ENCODE results near the gene INCA1. TPM values are rescaled to one million over a fixed set of nuclear protein-coding genes. Genes with fewer than 3 reads are reported as not detected.

Gene INCA1
- total and polyA plus RNA-seq, 2 of the 13 experiments (the other 11 are each of a cell fraction or from before 2014, with no cell fraction given) = 0.93 to 2.6 TPM

DNA sequence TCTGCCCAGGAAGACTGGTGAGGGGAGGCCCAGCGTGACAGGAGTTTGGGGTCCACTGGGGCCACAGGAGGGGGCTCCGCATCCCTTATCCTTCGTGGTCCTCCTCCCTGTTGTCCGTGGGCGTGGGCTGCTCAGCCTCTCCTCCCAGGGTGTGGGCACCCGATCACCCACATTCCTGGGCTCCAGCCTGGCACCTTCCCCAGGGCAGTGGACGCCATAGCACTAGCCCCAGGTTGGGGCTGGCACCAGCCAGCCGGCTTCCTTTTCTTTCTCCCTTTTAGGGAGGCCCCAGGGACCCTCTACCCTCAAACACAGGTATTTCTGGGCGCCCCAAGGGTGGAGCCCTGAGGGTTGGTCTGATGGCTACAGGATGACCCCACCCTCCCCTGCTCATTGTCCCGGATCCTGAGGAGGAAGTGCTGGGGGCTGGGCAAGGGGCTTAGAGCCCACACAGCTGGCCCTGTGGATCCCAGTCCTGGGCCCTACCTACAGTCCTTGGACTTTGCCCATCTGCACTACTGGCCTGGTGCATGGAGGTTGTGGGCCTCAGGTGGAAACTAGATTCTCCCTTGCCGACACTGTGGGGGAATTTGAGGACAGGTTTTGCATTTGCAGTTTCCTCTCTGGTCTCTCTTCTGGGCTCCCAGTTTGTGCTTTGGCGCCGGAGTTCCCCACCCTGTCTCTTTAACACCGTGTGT lies 1.6 kb upstream of the INCA1 start (continued):
- TF ChIP-seq, protein P1, sequence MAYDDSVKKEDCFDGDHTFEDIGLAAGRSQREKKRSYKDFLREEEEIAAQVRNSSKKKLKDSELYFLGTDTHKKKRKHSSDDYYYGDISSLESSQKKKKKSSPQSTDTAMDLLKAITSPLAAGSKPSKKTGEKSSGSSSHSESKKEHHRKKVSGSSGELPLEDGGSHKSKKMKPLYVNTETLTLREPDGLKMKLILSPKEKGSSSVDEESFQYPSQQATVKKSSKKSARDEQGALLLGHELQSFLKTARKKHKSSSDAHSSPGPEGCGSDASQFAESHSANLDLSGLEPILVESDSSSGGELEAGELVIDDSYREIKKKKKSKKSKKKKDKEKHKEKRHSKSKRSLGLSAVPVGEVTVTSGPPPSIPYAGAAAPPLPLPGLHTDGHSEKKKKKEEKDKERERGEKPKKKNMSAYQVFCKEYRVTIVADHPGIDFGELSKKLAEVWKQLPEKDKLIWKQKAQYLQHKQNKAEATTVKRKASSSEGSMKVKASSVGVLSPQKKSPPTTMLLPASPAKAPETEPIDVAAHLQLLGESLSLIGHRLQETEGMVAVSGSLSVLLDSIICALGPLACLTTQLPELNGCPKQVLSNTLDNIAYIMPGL (CRISPR knock-in tag; IDR thresholded peaks at IDR 0.05; ENCODE audit: borderline replicate concordance in 1 of 2, low read depth in 1 of 2) = peak in 1 of 2 experiments; percentile 40; a peak in 3 of 4 replicates
- peak; percentile 79 for TF ChIP-seq MIER3 (CRISPR knock-in tag; IDR thresholded peaks at IDR 0.05; ENCODE audit: borderline replicate concordance)
- TF ChIP-seq, protein P2, sequence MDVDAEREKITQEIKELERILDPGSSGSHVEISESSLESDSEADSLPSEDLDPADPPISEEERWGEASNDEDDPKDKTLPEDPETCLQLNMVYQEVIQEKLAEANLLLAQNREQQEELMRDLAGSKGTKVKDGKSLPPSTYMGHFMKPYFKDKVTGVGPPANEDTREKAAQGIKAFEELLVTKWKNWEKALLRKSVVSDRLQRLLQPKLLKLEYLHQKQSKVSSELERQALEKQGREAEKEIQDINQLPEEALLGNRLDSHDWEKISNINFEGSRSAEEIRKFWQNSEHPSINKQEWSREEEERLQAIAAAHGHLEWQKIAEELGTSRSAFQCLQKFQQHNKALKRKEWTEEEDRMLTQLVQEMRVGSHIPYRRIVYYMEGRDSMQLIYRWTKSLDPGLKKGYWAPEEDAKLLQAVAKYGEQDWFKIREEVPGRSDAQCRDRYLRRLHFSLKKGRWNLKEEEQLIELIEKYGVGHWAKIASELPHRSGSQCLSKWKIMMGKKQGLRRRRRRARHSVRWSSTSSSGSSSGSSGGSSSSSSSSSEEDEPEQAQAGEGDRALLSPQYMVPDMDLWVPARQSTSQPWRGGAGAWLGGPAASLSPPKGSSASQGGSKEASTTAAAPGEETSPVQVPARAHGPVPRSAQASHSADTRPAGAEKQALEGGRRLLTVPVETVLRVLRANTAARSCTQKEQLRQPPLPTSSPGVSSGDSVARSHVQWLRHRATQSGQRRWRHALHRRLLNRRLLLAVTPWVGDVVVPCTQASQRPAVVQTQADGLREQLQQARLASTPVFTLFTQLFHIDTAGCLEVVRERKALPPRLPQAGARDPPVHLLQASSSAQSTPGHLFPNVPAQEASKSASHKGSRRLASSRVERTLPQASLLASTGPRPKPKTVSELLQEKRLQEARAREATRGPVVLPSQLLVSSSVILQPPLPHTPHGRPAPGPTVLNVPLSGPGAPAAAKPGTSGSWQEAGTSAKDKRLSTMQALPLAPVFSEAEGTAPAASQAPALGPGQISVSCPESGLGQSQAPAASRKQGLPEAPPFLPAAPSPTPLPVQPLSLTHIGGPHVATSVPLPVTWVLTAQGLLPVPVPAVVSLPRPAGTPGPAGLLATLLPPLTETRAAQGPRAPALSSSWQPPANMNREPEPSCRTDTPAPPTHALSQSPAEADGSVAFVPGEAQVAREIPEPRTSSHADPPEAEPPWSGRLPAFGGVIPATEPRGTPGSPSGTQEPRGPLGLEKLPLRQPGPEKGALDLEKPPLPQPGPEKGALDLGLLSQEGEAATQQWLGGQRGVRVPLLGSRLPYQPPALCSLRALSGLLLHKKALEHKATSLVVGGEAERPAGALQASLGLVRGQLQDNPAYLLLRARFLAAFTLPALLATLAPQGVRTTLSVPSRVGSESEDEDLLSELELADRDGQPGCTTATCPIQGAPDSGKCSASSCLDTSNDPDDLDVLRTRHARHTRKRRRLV (CRISPR knock-in tag; IDR thresholded peaks at IDR 0.05) = peak; percentile 44; the same call in 1 of the 2 replicates
- TF ChIP-seq NR2F2 (IDR thresholded peaks at IDR 0.05; ENCODE audit: borderline replicate concordance, low read depth) = peak; percentile 4; the same call in 1 of the 2 replicates
- 0 out of 2 replicates have a peak, but pooled peaks have one; percentile 38 for TF ChIP-seq GLI4 (CRISPR knock-in tag; IDR thresholded peaks at IDR 0.05; ENCODE audit: borderline replicate concordance)
- TF ChIP-seq IRF2 (CRISPR knock-in tag; IDR thresholded peaks at IDR 0.05) = peak; percentile 64; the same call in 1 of the 2 replicates
- TF ChIP-seq HDAC6 (IDR thresholded peaks at IDR 0.05; ENCODE audit: low read depth, low read length) = no peak
- no peak for TF ChIP-seq IKZF1 (IDR thresholded peaks at IDR 0.05)
- TF ChIP-seq CENPT (CRISPR knock-in tag; IDR thresholded peaks at IDR 0.05; ENCODE audit: low read depth) = no peak
- TF ChIP-seq PITX1 (CRISPR knock-in tag; IDR thresholded peaks at IDR 0.05) = peak; percentile 89
- TF ChIP-seq RXRB (CRISPR knock-in tag; IDR thresholded peaks at IDR 0.05; ENCODE audit: borderline replicate concordance) = peak; percentile 94
- peak; percentile 34; the same call in 1 of the 2 replicates for TF ChIP-seq ZNF431 (CRISPR knock-in tag; IDR thresholded peaks at IDR 0.05; ENCODE audit: borderline replicate concordance, low read depth)
- TF ChIP-seq NCOR1 (IDR thresholded peaks at IDR 0.05; ENCODE audit: borderline replicate concordance, low read length) = peak; percentile 81
- TF ChIP-seq, protein P3, sequence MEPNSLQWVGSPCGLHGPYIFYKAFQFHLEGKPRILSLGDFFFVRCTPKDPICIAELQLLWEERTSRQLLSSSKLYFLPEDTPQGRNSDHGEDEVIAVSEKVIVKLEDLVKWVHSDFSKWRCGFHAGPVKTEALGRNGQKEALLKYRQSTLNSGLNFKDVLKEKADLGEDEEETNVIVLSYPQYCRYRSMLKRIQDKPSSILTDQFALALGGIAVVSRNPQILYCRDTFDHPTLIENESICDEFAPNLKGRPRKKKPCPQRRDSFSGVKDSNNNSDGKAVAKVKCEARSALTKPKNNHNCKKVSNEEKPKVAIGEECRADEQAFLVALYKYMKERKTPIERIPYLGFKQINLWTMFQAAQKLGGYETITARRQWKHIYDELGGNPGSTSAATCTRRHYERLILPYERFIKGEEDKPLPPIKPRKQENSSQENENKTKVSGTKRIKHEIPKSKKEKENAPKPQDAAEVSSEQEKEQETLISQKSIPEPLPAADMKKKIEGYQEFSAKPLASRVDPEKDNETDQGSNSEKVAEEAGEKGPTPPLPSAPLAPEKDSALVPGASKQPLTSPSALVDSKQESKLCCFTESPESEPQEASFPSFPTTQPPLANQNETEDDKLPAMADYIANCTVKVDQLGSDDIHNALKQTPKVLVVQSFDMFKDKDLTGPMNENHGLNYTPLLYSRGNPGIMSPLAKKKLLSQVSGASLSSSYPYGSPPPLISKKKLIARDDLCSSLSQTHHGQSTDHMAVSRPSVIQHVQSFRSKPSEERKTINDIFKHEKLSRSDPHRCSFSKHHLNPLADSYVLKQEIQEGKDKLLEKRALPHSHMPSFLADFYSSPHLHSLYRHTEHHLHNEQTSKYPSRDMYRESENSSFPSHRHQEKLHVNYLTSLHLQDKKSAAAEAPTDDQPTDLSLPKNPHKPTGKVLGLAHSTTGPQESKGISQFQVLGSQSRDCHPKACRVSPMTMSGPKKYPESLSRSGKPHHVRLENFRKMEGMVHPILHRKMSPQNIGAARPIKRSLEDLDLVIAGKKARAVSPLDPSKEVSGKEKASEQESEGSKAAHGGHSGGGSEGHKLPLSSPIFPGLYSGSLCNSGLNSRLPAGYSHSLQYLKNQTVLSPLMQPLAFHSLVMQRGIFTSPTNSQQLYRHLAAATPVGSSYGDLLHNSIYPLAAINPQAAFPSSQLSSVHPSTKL (CRISPR knock-in tag; IDR thresholded peaks at IDR 0.05) = peak; percentile 75
- no peak for TF ChIP-seq NFYB (CRISPR knock-in tag; IDR thresholded peaks at IDR 0.05)
- TF ChIP-seq PHF20 (CRISPR knock-in tag; IDR thresholded peaks at IDR 0.05) = peak; percentile 69
- TF ChIP-seq, protein P4, sequence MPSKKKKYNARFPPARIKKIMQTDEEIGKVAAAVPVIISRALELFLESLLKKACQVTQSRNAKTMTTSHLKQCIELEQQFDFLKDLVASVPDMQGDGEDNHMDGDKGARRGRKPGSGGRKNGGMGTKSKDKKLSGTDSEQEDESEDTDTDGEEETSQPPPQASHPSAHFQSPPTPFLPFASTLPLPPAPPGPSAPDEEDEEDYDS (CRISPR knock-in tag; IDR thresholded peaks at IDR 0.05) = peak; percentile 58; the same call in 1 of the 2 replicates
- 0 out of 2 replicates have a peak, but pooled peaks have one; percentile 36 for TF ChIP-seq ZNF792 (CRISPR knock-in tag; IDR thresholded peaks at IDR 0.05)

Measured in HepG2 (cell line).